ENCODE results near the gene SMAD6.

The SMAD6 gene

DNA sequence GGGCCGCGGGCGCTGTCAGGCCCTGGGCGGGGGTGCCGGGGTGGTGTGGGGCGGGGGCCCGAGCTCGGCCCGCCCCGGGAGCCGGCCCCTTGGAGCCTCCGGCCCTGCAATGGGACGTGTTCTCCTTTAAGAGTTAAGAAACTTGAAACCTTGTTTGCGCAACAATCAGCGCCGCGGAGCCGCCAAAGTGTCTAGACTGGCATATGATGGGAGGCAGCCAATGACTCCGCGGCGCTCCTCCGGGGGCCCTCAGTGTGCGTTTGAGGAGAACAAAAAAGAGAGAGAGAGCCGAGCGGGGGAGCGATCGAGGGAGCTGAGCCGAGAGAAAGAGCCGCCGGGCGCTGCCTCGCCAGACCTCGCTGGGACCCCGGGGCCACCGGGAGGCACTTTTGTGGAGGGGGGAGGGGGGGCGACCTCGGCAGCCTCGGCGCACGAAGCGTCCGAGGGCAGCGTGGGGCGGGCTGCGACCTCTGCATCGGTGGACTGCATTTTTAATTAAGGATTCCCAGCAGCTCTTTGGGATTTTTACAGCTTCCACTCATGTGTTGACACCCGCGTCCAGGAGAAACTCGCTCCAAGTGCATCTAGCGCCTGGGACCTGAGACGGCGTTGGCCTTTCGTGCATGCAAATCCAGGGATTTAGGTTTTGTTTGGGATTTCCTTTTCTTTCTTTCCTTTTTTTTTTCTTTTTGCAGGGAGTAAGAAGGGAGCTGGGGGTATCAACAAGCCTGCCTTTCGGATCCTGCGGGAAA, at the start of gene SMAD6:
TSS of gene SMAD6 (plus strand) at position 202 of the 752 bp plus-strand sequence. CDS start 1,023 bp downstream, outside the sequence.
- DNase-seq (ENCODE audit: low read depth): peak; percentile 72

GRCh38 chr15:66652806-66653205, 49.2 kb upstream of the SMAD6 start:
- no peak for DNase-seq (ENCODE audit: low read depth)

DNA sequence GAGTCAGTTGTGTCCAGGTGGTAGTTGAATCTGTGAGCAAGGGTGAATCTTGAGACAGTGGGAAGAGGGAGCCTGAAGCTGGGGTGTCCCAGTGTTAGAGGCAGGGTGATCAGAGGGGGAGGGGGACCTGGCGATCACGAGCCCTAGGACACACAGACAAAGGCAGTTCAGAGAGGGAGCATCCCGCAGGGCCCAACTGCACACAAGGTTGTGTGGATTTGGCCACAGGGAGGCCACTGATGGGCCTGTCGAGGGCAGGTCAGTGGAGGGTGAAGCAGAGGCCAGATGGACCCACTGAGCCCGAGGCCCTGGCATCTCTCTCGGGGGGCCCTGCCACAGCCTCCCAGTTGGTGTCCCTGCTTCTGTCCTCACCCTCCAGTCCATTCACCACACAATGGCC, 48.6 kb upstream of the SMAD6 start:
- no peak for DNase-seq (ENCODE audit: low read depth)

GRCh38 chr15:66653852-66654251, 48.2 kb upstream of the SMAD6 start:
- DNase-seq (ENCODE audit: low read depth): no peak

GRCh38 chr15:66654361-66654738, 47.7 kb upstream of the SMAD6 start:
- DNase-seq (ENCODE audit: low read depth): no peak

- DNase-seq (ENCODE audit: low read depth): peak; percentile 18
Measured at GRCh38 chr15:66654739-66655375, 47.2 kb upstream of the SMAD6 start.

GRCh38 chr15:66655511-66655910, 46.5 kb upstream of the SMAD6 start:
- no peak for DNase-seq (ENCODE audit: low read depth)

- DNase-seq (ENCODE audit: low read depth): no peak
Measured at GRCh38 chr15:66655997-66656396, 46.0 kb upstream of the SMAD6 start.

- no peak for DNase-seq (ENCODE audit: low read depth)
Measured at GRCh38 chr15:66657185-66658020, 44.6 kb upstream of the SMAD6 start.

DNA sequence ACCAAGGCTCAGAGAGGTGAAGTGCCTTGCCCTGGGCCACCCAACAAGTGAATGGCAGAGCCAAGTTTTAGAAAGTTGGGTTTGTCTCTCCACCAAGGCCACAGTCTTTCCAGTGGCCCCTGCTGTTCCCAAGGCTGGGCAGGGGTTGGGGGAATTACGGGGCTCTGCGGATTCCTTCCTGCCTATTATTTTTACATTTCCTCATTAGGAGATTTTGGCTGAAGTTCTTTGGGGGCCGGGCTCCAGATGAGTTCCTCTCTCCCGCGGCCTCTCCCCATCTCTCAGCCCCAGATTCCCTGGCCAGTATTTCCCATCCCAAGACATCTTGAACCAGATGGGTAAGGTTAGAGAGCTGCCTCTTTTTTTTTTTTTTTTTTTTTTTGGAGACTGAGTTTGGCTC, 44.0 kb upstream of the SMAD6 start:
- no peak for DNase-seq (ENCODE audit: low read depth)

GRCh38 chr15:66658855-66659254, 43.2 kb upstream of the SMAD6 start:
- DNase-seq (ENCODE audit: low read depth): no peak

GRCh38 chr15:66659384-66659783, 42.7 kb upstream of the SMAD6 start:
- no peak for DNase-seq (ENCODE audit: low read depth)

- DNase-seq (ENCODE audit: low read depth): no peak
Measured at GRCh38 chr15:66661432-66662096, 40.5 kb upstream of the SMAD6 start.

DNA sequence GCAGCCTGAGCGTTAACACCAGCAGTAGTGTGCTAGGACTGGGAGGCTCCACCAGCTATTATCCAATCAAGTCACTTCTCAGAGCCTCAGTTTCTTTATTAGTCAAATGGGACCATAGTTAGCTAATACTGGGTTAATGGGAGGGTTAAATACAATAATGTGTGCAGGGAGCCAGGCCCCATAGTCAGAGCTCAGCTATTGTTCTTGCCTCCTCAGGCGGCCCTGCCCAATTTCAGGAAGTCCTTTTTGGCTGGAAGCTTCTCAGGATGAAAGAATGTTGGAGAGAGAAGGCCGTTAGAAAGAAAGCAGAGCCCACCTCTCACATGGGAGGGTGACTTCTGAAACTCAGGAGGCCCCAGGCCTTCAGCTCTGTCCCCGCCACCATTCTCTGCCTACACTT, 39.5 kb upstream of the SMAD6 start:
- DNase-seq (ENCODE audit: low read depth): no peak

DNA sequence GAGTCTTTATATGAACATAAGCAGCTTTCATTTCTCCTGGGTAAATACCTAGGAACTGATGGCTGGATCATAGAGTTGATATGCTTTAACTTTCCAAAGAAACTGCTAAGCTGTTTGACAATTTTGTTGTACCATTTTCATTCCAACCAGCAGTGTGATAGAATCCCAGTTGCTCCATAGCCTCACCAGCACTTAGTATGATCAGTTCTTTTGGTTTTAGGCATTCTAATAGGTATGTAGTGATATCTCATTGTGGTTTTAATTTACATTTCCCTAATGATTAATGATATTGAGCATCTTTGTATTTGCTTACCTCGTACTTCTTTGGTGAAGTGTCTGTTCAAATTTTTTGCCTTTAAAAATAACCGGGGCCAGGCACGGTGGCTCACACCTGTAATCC, 38.4 kb upstream of the SMAD6 start:
- no peak for DNase-seq (ENCODE audit: low read depth)

DNA sequence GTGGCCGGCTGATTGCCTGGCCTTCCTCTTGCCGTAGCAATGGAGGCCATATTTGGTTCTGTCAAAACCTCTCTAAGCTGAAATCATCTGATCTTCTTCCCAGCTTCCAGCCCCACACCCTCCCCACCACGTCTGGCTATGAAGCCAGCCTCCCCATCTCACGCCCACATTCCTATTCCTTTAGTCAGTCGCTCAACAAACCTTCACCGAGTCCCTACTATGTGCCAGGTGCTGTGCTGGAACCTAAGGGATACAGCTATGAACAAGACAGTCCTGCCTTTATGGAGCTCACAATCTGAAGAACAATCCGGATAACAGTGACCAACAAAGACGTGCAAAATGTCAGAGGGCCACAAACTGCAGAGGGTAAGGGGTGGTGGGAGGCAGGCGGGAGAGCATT, 31.9 kb upstream of the SMAD6 start:
- no peak for DNase-seq (ENCODE audit: low read depth)

GRCh38 chr15:66670762-66671580, 31.1 kb upstream of the SMAD6 start:
- DNase-seq (ENCODE audit: low read depth): no peak

DNA sequence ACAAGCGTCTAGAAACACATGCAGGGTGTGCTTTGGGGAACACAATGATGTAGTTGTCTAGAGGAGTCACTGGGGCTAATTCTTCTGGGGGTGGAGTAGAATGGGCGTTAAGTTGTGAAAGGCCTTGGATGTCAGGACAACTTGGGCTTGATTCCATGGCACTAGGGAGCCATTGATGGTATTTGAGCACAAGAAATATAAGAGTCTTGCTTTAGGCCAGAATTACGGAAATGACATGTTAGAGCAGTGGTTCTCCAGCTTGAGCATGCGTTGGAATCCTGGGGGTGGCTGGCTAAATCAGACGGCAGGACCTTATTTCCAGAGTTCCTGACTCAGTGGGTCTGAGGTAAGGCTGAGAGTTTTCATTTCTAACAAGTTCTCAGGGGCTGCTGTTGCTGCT, 29.2 kb upstream of the SMAD6 start:
- DNase-seq (ENCODE audit: low read depth): no peak

DNA sequence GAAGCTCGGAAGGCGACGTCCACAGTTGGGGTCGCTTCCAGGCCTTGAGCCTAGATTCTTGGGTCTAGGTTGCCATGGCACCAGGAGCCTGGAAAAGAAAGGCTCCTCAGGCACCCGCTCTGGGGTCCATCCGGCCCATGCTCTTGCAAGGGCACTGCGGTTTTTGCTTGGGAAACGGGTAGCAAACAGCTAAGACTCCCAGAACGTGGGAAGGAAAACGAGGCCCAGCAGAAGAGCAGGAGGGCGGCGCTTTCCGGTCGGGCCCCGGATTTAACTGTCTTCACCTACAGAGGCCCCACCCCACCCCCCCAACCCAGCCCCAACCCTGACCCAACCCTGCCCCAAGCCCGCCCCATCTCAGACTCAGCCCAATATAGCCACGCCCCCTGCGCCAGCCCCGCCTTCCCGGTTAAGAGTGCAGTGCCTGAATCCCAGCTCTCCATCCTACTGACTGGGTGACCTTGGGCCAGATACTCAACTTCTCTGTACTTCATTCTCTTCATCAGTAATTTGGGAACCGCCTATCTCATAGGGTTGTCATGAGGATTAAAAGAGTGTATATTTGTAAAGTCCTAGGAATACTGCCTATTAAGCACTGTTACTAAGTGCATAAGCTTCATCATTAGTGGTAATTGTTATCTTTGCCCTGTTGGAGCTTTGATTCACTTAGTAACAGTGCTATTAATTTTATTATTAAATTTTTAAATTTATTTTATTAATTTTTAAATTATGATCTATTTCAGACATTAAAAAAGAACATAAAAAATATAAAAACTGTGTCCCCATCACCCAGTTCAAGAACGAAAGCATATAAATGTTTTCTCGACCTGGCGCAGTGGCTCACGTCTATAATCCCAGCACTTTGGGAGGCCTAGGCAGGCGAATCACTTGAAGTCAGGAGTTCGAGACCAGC, 28.4 kb upstream of the SMAD6 start:
- DNase-seq (ENCODE audit: low read depth): peak; percentile 50

- no peak for DNase-seq (ENCODE audit: low read depth)
Measured at GRCh38 chr15:66674756-66675155, 27.3 kb upstream of the SMAD6 start.

All from activated T-cell treated with anti-CD3 and anti-CD28 coated beads for 48 hours (primary cell).